H9 (cell line): ENCODE results near the gene CCL21. TPM values are rescaled to one million over a fixed set of nuclear protein-coding genes. Genes with fewer than 3 reads are reported as not detected.

ENCODE experiments used
- DNase-seq: peaks from one replicate; pipeline ENCODE4 v3.0.0-alpha.2; 2017
- H2AFZ ChIP-seq: one replicate; pipeline ENCODE4 v1.6.1; 2013; ENCODE audit warnings: mild to moderate bottlenecking, low read length, control low read depth, moderate library complexity
- H2AK5ac ChIP-seq: 2 replicates; pipeline ENCODE4 v1.6.1; 2013; ENCODE audit warnings: low read length, control low read depth, mixed read lengths; ENCODE audit not compliant: insufficient read length
- H2BK120ac ChIP-seq: one replicate; pipeline ENCODE4 v1.6.1; 2013; ENCODE audit warnings: low read depth, mild to moderate bottlenecking, low read length, control low read depth, inconsistent platforms; ENCODE audit not compliant: poor library complexity, severe bottlenecking
- H2BK12ac ChIP-seq: 2 replicates; pipeline ENCODE4 v1.6.1; 2013; ENCODE audit warnings: low read length, control low read depth, mixed read lengths, low read depth; ENCODE audit not compliant: insufficient read length
- H2BK15ac ChIP-seq: 2 replicates; pipeline ENCODE4 v1.6.1; 2013; ENCODE audit warnings: low read depth, low read length, control low read depth
- H2BK20ac ChIP-seq: one replicate; pipeline ENCODE4 v1.6.1; 2013; ENCODE audit warnings: low read depth, mild to moderate bottlenecking, low read length, control low read depth, inconsistent platforms; ENCODE audit not compliant: poor library complexity, severe bottlenecking
- H2BK5ac ChIP-seq: 2 replicates; pipeline ENCODE4 v1.6.1; 2013; ENCODE audit warnings: low read length, control low read depth, mixed read lengths; ENCODE audit not compliant: insufficient read length
- H3K14ac ChIP-seq: 2 replicates; pipeline ENCODE4 v1.6.1; 2013; ENCODE audit warnings: low read length, control low read depth; ENCODE audit not compliant: insufficient read depth
- H3K18ac ChIP-seq: 2 replicates; pipeline ENCODE4 v1.6.1; 2013; ENCODE audit warnings: low read depth, mild to moderate bottlenecking, mixed read lengths, low read length, control low read depth; ENCODE audit not compliant: insufficient read length
- H3K23ac ChIP-seq: 2 replicates; pipeline ENCODE4 v1.6.1; 2013; ENCODE audit warnings: low read length, control low read depth, mixed read lengths, low read depth; ENCODE audit not compliant: insufficient read length
- H3K23me2 ChIP-seq: 2 replicates; pipeline ENCODE4 v1.6.1; 2013; ENCODE audit warnings: low read depth, mild to moderate bottlenecking, mixed read lengths, low read length, control low read depth; ENCODE audit not compliant: insufficient read length, poor library complexity, severe bottlenecking
- H3K27ac ChIP-seq: 2 replicates; pipeline ENCODE4 v1.5.1; 2013; ENCODE audit warnings: low read length, control low read depth, mixed read lengths, low read depth; ENCODE audit not compliant: insufficient read length
- H3K27me3 ChIP-seq: 2 replicates; pipeline ENCODE4 v1.6.1; 2013; ENCODE audit warnings: low read length, control low read depth, inconsistent platforms; ENCODE audit not compliant: insufficient read depth
- H3K4ac ChIP-seq: 2 replicates; pipeline ENCODE4 v1.6.1; 2013; ENCODE audit warnings: low read depth, mild to moderate bottlenecking, control low read depth, inconsistent platforms, low read length, moderate library complexity
- H3K4me1 ChIP-seq: 2 replicates; pipeline ENCODE4 v1.6.1; 2013; ENCODE audit warnings: low read length, control low read depth, inconsistent platforms; ENCODE audit not compliant: insufficient read depth
- H3K4me2 ChIP-seq: 2 replicates; pipeline ENCODE4 v1.6.1; 2013; ENCODE audit warnings: low read length, control low read depth, mixed read lengths; ENCODE audit not compliant: insufficient read length, insufficient read depth
- H3K56ac ChIP-seq: 2 replicates; pipeline ENCODE4 v1.6.1; 2013; ENCODE audit warnings: low read depth, mild to moderate bottlenecking, mixed read lengths, low read length, control low read depth; ENCODE audit not compliant: insufficient read length
- H3K79me1 ChIP-seq: 2 replicates; pipeline ENCODE4 v1.6.1; 2013; ENCODE audit warnings: low read depth, mild to moderate bottlenecking, moderate library complexity, low read length, control low read depth, inconsistent platforms; ENCODE audit not compliant: insufficient read depth, poor library complexity, severe bottlenecking
- H3K79me2 ChIP-seq: 2 replicates; pipeline ENCODE4 v1.6.1; 2013; ENCODE audit warnings: low read length, control low read depth, inconsistent platforms; ENCODE audit not compliant: insufficient read depth
- H3K9ac ChIP-seq: 2 replicates; pipeline ENCODE4 v1.6.1; 2013; ENCODE audit warnings: low read length, control low read depth, mixed read lengths; ENCODE audit not compliant: insufficient read length; ENCODE audit errors: extremely low read depth
- H3K9me3 ChIP-seq: one replicate; pipeline ENCODE4 v1.6.1; 2013; ENCODE audit warnings: low read depth, low read length, inconsistent platforms; ENCODE audit not compliant: control insufficient read depth
- H3T11ph ChIP-seq: one replicate; pipeline ENCODE4 v1.6.1; 2013; ENCODE audit warnings: mild to moderate bottlenecking, low read length, control low read depth, inconsistent platforms
- H4K20me1 ChIP-seq: one replicate; pipeline ENCODE4 v1.6.1; 2013; ENCODE audit not compliant: control insufficient read depth, insufficient read length, insufficient read depth
- H4K5ac ChIP-seq: 2 replicates; pipeline ENCODE4 v1.6.1; 2013; ENCODE audit warnings: low read depth, mild to moderate bottlenecking, mixed read lengths, low read length, control low read depth; ENCODE audit not compliant: insufficient read length
- H4K8ac ChIP-seq: replicated peaks from 2 replicates; pipeline ENCODE4 v1.6.1; 2013; ENCODE audit warnings: low read length, control low read depth, mixed read lengths, low read depth; ENCODE audit not compliant: insufficient read length
- H4K91ac ChIP-seq: 2 replicates; pipeline ENCODE4 v1.6.1; 2013; ENCODE audit warnings: low read depth, mild to moderate bottlenecking, moderate library complexity, mixed read lengths, low read length, control low read depth; ENCODE audit not compliant: insufficient read length
- H3K27ac Mint-ChIP-seq, 3 experiments: 2 replicates in 2 of 3; 3 replicates in 1 of 3; pipeline ENCODE4 v1.8.0; 2020 to 2021; ENCODE audit warnings: mixed read lengths in 3 of 3, mild to moderate bottlenecking in 1 of 3, moderate library complexity in 1 of 3
- H3K27me3 Mint-ChIP-seq: 2 replicates; pipeline ENCODE4 v1.8.0; 2021; ENCODE audit warnings: low read depth, mild to moderate bottlenecking, moderate library complexity, mixed read lengths
- H3K36me3 Mint-ChIP-seq, 3 experiments: 2 replicates in 2 of 3; 3 replicates in 1 of 3; pipeline ENCODE4 v1.8.0; 2020 to 2021; ENCODE audit warnings: low read depth in 3 of 3, mixed read lengths in 3 of 3; ENCODE audit not compliant: insufficient read depth in 1 of 3
- H3K4me1 Mint-ChIP-seq, 2 experiments: 2 replicates each; pipeline ENCODE4 v1.8.0; 2020; ENCODE audit warnings: mixed read lengths in 2 of 2
- H3K4me3 Mint-ChIP-seq, 2 experiments: 2 replicates in 1 of 2; 3 replicates in 1 of 2; pipeline ENCODE4 v1.8.0; 2020 to 2021; ENCODE audit warnings: mild to moderate bottlenecking in 2 of 2, mixed read lengths in 2 of 2, moderate library complexity in 1 of 2
- H3K9me3 Mint-ChIP-seq, 2 experiments: 2 replicates in 1 of 2; 3 replicates in 1 of 2; pipeline ENCODE4 v1.8.0; 2020; ENCODE audit warnings: mild to moderate bottlenecking in 2 of 2, mixed read lengths in 2 of 2, moderate library complexity in 1 of 2
- CTCF ChIP-seq: fragments of 200-600 bp; sonication (generic); conservative IDR thresholded peaks from 3 replicates; pipeline ENCODE4 v1.8.0; 2021; ENCODE audit warnings: antibody characterized with exemption, mild to moderate bottlenecking
- WGBS: extraction: QIAGEN DNeasy Blood & Tissue Kit; methylation state at CpG from one replicate; pipeline ENCODE4 v1.1.7; 2013; ENCODE audit warnings: missing lambda C conversion rate, low lambda C conversion rate, mixed read lengths; ENCODE audit not compliant: insufficient read length; ENCODE audit errors: extremely low coverage; 5-methylcytosine and 5-hydroxymethylcytosine counted together
- total RNA-seq: library from RNA; stranded (reverse); gene quantifications from 2 replicates; pipeline ENCODE4 v1.2.1, GENCODE V29; 2021

CCL21 gene
- total RNA-seq, 1 experiment from 2014 or later: not detected

- peaks cover 6% of the 10 kb centered on the region for H3K23me2 ChIP-seq
- H3K27ac ChIP-seq: no peak overlapping the region
- H3K79me1 ChIP-seq: no peaks in the 10 kb centered on the region
- H2BK5ac ChIP-seq: no peak overlapping the region
- H3K9ac ChIP-seq: no peak overlapping the region
- no peak overlapping the region for H3K18ac ChIP-seq
- H4K91ac ChIP-seq: no peak overlapping the region
- no peak overlapping the region for H3K23ac ChIP-seq
- peaks cover 11% of the 10 kb centered on the region for H3K27me3 ChIP-seq
- H3K36me3 Mint-ChIP-seq: no peaks in the 10 kb centered on the region
- no peak overlapping the region for H3T11ph ChIP-seq
- H4K8ac ChIP-seq: no peak overlapping the region
- H2AFZ ChIP-seq: no peak overlapping the region
- no peak overlapping the region for H2AK5ac ChIP-seq
- no peak overlapping the region for H3K56ac ChIP-seq
- H3K4me2 ChIP-seq: peak overlapping the region; percentile 93
- H3K79me2 ChIP-seq: no peaks in the 10 kb centered on the region
- no peak overlapping the region for H3K14ac ChIP-seq
- H3K4ac ChIP-seq: no peak overlapping the region
- H3K27ac Mint-ChIP-seq: no peak overlapping the region
- no peaks in the 10 kb centered on the region for H3K9me3 ChIP-seq
- no peak overlapping the region for H2BK15ac ChIP-seq
- H4K5ac ChIP-seq: no peak overlapping the region
- H3K4me3 Mint-ChIP-seq: peak overlapping the region; percentile 68 to 79
- H2BK20ac ChIP-seq: no peak overlapping the region
- no peak overlapping the region for H2BK120ac ChIP-seq
- peak; percentile 86 for DNase-seq
- peaks cover 40% of the 10 kb centered on the region for H3K27me3 Mint-ChIP-seq
- peaks cover 0 to 13% of the 10 kb centered on the region in 2 experiments; a peak in 2 of 4 replicates for H3K4me1 Mint-ChIP-seq
- no peaks in the 10 kb centered on the region for H3K4me1 ChIP-seq
- no peaks in the 10 kb centered on the region for H4K20me1 ChIP-seq
- no peaks in the 10 kb centered on the region; a peak in 1 of 5 replicates for H3K9me3 Mint-ChIP-seq
- peak; percentile 98; the same call in 2 of the 3 replicates for TF ChIP-seq CTCF
- no peak overlapping the region for H2BK12ac ChIP-seq
- no CpG with 5 or more reads among the region's 52 CpGs for WGBS
Observed at GRCh38 chr9:34701023-34701768, 8.7 kb downstream of the CCL21 start.
